Stimulated activated CD4-positive, alpha-beta T cell treated with anti-CD3 and anti-CD28 coated beads, Interleukin-4, amount 100 ng/mL, for 24 hours (primary cell): ENCODE measurements around the gene AASDHPPT.
A peak's percentile ranks its signal among the peaks of the same experiment; 100 is the strongest.

Source experiments
- DNase-seq: peaks from one replicate; pipeline ENCODE4 v3.0.0-alpha.2; 2020

Gene AASDHPPT

GRCh38 chr11:106086850-106087249, 9.4 kb downstream of the AASDHPPT start:
- no peak for DNase-seq

GRCh38 chr11:106087815-106088435, 10.5 kb downstream of the AASDHPPT start:
- peak; percentile 47 for DNase-seq

DNA sequence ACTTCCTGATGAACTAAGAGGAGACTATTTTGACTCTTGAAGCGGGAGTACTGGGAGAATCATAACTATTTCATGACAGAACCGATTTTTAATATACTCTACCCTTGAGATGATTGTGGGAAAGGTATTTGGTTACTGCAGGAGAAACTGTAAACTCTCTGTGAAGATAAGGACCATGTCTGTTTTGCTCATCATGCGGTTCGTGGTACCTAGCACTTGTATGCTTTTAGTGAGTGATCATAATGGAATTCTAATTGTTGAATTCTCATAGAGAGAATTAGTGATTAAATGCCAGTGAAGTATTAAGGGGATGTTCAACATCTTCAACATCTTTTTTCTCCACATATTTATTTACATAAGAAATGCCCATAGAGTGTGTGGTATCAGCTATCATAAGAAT, 11.4 kb downstream of the AASDHPPT start:
- no peak for DNase-seq

- peak; percentile 22 for DNase-seq
These were observed 14.1 kb downstream of the AASDHPPT start for GRCh38 chr11:106091480-106092123.

DNA sequence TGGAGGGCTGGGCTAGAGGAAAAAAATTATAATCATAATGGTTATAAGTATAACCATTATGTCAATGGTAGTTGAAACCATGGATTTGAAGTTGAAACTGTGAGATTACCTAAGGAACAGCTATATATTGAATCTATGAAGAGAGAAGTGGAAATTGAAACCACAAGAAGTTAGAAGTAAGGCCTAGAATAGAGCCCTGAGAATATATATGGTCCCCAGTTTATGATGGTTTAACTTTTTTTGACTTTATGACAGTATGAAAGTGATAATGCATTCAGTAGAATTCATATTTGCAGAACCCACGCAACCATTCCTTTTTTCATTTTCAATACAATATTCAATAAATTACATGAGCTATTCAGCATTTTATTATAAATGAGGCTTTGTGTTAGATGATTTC, 15.0 kb downstream of the AASDHPPT start:
- DNase-seq: no peak

- no peak for DNase-seq
These were observed 21.6 kb downstream of the AASDHPPT start for GRCh38 chr11:106098893-106099553.

GRCh38 chr11:106101370-106101769, 23.9 kb downstream of the AASDHPPT start:
- DNase-seq: no peak

DNA sequence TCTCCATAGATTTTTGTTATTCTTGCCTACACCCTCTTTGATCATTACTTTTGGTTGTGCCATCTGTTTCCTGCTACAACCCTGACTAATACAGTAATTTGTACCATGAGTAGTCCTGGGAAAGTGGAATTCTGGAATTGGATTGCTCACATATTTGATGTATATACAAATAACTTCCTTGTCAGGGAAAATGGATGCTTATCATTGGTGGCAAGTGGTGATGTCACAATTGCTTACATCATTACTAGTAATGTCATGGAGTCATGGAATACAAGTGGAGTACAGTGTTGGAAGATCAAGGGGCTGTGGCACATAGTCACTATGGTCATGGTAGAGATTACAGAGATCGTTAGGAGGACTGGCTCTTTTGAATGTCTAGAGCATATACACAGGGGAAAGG, 24.4 kb downstream of the AASDHPPT start:
- no peak for DNase-seq

GRCh38 chr11:106105986-106106385, 28.5 kb downstream of the AASDHPPT start:
- no peak for DNase-seq

DNA sequence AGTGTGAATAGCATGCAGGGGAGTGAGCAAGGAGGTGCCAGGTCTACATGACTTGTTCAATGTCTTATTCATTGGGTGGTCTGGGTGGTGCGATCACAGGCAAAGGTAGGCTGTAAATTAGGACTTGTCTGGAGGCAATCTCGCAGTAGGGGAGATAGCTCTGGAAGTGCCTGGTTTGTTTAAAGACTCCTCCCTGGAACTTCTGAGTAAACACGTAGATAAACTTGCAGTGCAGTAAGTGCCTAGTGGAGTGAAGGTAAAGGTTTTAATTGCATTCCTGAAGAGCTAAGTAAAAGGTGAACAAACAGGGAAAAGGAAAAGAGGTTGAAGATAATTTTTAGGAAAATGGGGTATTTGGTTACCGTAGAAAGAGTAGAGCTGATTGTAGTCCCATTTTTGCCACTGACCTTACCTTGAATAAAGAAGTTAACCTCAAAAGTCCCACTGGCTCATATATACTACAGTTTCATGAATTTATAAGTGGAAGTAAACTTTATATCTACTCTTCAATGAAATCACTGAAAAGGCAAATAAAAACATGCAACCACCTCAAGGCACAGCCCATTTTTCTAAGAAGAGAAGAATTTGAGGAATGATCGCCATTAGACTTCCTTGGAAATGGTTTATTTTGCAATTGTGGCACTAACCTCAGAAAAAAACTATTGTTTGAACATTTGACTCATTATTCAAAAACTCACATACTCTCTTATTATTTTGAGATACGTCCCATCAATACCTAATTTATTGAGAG, 44.3 kb downstream of the AASDHPPT start:
- DNase-seq: no peak

- DNase-seq: no peak
These were observed 50.1 kb downstream of the AASDHPPT start for GRCh38 chr11:106127604-106128003.

- no peak for DNase-seq
These were observed 51.3 kb downstream of the AASDHPPT start for GRCh38 chr11:106128740-106129139.

- DNase-seq: no peak
These were observed 54.5 kb downstream of the AASDHPPT start for GRCh38 chr11:106131998-106132397.

DNA sequence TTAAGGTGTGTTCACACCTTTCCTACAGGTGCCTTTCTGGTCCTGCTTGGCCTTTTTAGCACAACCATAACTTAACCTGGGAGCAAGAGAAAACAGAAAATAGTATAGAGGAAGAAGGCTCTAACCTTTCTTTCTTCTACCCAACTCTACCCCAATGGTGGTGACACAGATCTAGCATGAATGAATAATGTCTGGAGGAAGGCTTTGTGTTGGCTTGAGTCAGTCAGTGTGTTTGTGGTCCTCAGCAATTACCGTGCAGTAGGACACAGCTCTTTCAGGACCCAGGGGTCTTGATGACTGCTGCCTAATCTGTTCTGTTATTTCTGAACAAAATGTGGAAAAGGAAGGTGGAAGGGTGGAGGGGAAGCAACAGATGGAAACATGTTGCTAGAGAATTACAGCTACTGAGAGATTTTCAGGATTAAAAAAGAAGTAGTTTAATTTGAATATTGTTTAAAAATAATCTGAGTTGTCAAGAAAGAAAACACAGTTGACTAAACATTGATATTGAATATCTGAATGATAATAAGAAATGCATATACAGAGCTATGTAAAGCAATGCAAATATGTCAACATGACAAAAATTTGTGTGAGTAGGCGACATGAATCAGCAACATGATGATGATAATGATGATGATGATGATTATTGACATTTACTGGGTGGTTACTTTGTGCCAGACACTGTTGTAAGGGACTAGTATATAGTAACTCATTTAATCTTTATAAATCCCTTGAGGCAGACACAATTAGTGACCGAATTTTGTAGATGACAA, 55.3 kb downstream of the AASDHPPT start:
- no peak for DNase-seq

DNA sequence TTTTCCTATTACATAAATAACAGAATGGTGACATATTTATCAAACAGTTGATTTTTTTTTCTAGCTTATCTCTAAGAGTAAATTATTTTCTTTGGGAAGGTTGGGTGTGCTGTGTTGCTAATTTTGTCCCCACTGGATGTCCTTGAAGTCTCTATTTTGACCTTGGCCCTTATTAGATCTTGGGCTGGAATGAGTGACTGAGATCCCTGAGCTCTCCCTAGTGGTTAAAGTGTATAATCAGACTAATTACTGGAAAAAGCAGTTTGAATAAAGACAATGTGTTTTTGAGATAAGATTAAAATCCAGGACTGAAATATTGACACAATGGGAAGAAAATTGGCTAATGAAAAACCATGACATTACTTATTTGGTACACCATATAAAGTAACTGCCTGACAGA, 56.1 kb downstream of the AASDHPPT start:
- DNase-seq: no peak

- DNase-seq: no peak
These were observed 59.6 kb downstream of the AASDHPPT start for GRCh38 chr11:106137061-106137460.

GRCh38 chr11:106137758-106138157, 60.3 kb downstream of the AASDHPPT start:
- no peak for DNase-seq
